Smooth muscle cell (in vitro differentiated cells): ENCODE data around the gene DSCAM. TPM values are rescaled to one million over a fixed set of nuclear protein-coding genes. Genes with fewer than 3 reads are reported as not detected.

Experiments
- DNase-seq: peaks from one replicate; lab custom pipeline; 2025; ENCODE audit not compliant: unreplicated experiment; lab: John Stamatoyannopoulos, UW
- H2AFZ ChIP-seq: fragments of 200-600 bp; sonication (generic); 2 replicates; pipeline ENCODE4 v1.6.0; 2016; ENCODE audit warnings: antibody characterized with exemption, low read depth, mild to moderate bottlenecking
- H3F3A ChIP-seq: fragments of 200-600 bp; sonication (generic); 2 replicates; pipeline ENCODE4 v1.6.0; 2017; ENCODE audit warnings: antibody characterized with exemption, low read depth
- H3K27ac ChIP-seq: fragments of 200-600 bp; sonication (generic); 2 replicates; pipeline ENCODE4 v1.5.1; 2016; ENCODE audit warnings: low read depth, mild to moderate bottlenecking
- H3K27me3 ChIP-seq: fragments of 200-600 bp; sonication (generic); 2 replicates; pipeline ENCODE4 v1.6.1; 2016; ENCODE audit warnings: low read depth, mild to moderate bottlenecking
- H3K36me3 ChIP-seq: fragments of 200-600 bp; sonication (generic); 2 replicates; pipeline ENCODE4 v1.5.1; 2016; ENCODE audit warnings: low read depth
- H3K4me1 ChIP-seq: fragments of 200-600 bp; sonication (generic); 2 replicates; pipeline ENCODE4 v1.5.1; 2016; ENCODE audit warnings: low read depth
- H3K4me2 ChIP-seq: fragments of 200-600 bp; sonication (generic); 2 replicates; pipeline ENCODE4 v1.6.0; 2016; ENCODE audit warnings: mild to moderate bottlenecking
- H3K4me3 ChIP-seq: fragments of 200-600 bp; sonication (generic); 2 replicates; pipeline ENCODE4 v1.5.1; 2016; ENCODE audit warnings: mild to moderate bottlenecking
- H3K79me2 ChIP-seq: fragments of 200-600 bp; sonication (generic); 2 replicates; pipeline ENCODE4 v1.6.0; 2016; ENCODE audit warnings: low read depth, mild to moderate bottlenecking
- H3K9ac ChIP-seq: fragments of 200-600 bp; sonication (generic); 2 replicates; pipeline ENCODE4 v1.6.0; 2016; ENCODE audit warnings: low read depth
- H3K9me3 ChIP-seq: fragments of 200-600 bp; sonication (generic); replicated peaks from 2 replicates; pipeline ENCODE4 v1.5.1; 2016; ENCODE audit warnings: low read depth
- H4K20me1 ChIP-seq: fragments of 200-600 bp; sonication (generic); 2 replicates; pipeline ENCODE4 v1.6.0; 2016; ENCODE audit warnings: low read depth
- CTCF ChIP-seq: fragments of 200-600 bp; sonication (generic); IDR thresholded peaks from 2 replicates; pipeline ENCODE4 v1.5.1; 2017; ENCODE audit warnings: borderline replicate concordance, mild to moderate bottlenecking, antibody characterized with exemption; ENCODE audit not compliant: insufficient read depth, poor library complexity, severe bottlenecking
- WGBS: methylation state at CpG from one replicate; pipeline ENCODE4 v1.1.7; 2016; ENCODE audit warnings: low lambda C conversion rate; 5-methylcytosine and 5-hydroxymethylcytosine counted together
- polyA plus RNA-seq: library from polyadenylated mRNA; unstranded; fragments of >200 nt; fragmentation: Nextera tagmentation; extraction: Ambion mirVana; gene quantifications from 2 replicates; pipeline ENCODE4 v1.2.1, GENCODE V29; 2016
- total RNA-seq: library from RNA; depleted of rRNA; stranded (reverse); fragments of >200 nt; gene quantifications from 2 replicates; pipeline ENCODE4 v1.2.3, GENCODE V29; 2014

DSCAM gene
- total and polyA plus RNA-seq, 2 experiments from 2014 or later, result not detected

- Histone ChIP-seq H3K27ac (no peak overlapping the region), H3K4me3 (no peak overlapping the region), H3K4me1 (no peaks in the 10 kb centered on the region), H3K9me3 (no peaks in the 10 kb centered on the region), H3K36me3 (no peaks in the 10 kb centered on the region), H3K79me2 (no peaks in the 10 kb centered on the region), H2AFZ (no peak overlapping the region), H3K4me2 (no peak overlapping the region), H3F3A (no peaks in the 10 kb centered on the region), H3K9ac (no peak overlapping the region), H3K27me3 (no peaks in the 10 kb centered on the region), H4K20me1 (no peaks in the 10 kb centered on the region)
- no peak for TF ChIP-seq CTCF
- no peak for DNase-seq
- WGBS, result 80% methylated on average over 3 of the region's 3 CpGs
Measured at GRCh38 chr21:40253112-40253511, 593.8 kb downstream of the DSCAM start.

GRCh38 chr21:40250514-40251294 is 596.3 kb downstream of the DSCAM start:
- no peak for TF ChIP-seq CTCF
- Histone ChIP-seq H3K27ac (no peak overlapping the region), H3K9ac (no peak overlapping the region), H3K9me3 (no peaks in the 10 kb centered on the region), H3F3A (no peaks in the 10 kb centered on the region), H2AFZ (no peak overlapping the region), H3K79me2 (no peaks in the 10 kb centered on the region), H3K4me3 (no peak overlapping the region), H3K4me2 (no peak overlapping the region), H3K4me1 (no peaks in the 10 kb centered on the region), H4K20me1 (no peaks in the 10 kb centered on the region), H3K36me3 (no peaks in the 10 kb centered on the region), H3K27me3 (no peaks in the 10 kb centered on the region)
- WGBS, result 83% methylated on average over 7 of the region's 7 CpGs
- no peak for DNase-seq

- no peak overlapping the region for H3K27ac ChIP-seq
- no peaks in the 10 kb centered on the region for H3K36me3 ChIP-seq
- no peaks in the 10 kb centered on the region for H4K20me1 ChIP-seq
- no peak overlapping the region for H3K4me3 ChIP-seq
- TF ChIP-seq CTCF, result no peak
- H2AFZ ChIP-seq, result no peak overlapping the region
- no peaks in the 10 kb centered on the region for H3K27me3 ChIP-seq
- no peaks in the 10 kb centered on the region for H3K4me1 ChIP-seq
- H3K9me3 ChIP-seq, result no peaks in the 10 kb centered on the region
- H3K9ac ChIP-seq, result no peak overlapping the region
- no peaks in the 10 kb centered on the region for H3K79me2 ChIP-seq
- H3F3A ChIP-seq, result no peaks in the 10 kb centered on the region
- no peak for DNase-seq
- no peak overlapping the region for H3K4me2 ChIP-seq
- WGBS, result 78% methylated on average over 4 of the region's 4 CpGs
Measured at GRCh38 chr21:40244981-40245380, 602.0 kb downstream of the DSCAM start.

- no peaks in the 10 kb centered on the region for H3K36me3 ChIP-seq
- no peak overlapping the region for H3K4me3 ChIP-seq
- 89% methylated on average over 5 of the region's 5 CpGs for WGBS
- no peak overlapping the region for H3K27ac ChIP-seq
- no peak overlapping the region for H2AFZ ChIP-seq
- H3K9me3 ChIP-seq, result no peaks in the 10 kb centered on the region
- H4K20me1 ChIP-seq, result no peaks in the 10 kb centered on the region
- no peaks in the 10 kb centered on the region for H3K79me2 ChIP-seq
- H3K9ac ChIP-seq, result no peak overlapping the region
- no peaks in the 10 kb centered on the region for H3K4me1 ChIP-seq
- no peaks in the 10 kb centered on the region for H3K27me3 ChIP-seq
- no peak for DNase-seq
- H3K4me2 ChIP-seq, result no peak overlapping the region
- no peak for TF ChIP-seq CTCF
- H3F3A ChIP-seq, result no peaks in the 10 kb centered on the region
Measured at GRCh38 chr21:40243685-40244084, 603.3 kb downstream of the DSCAM start.
